ENCODE data around the gene HIC2. TPM values are rescaled to one million over a fixed set of nuclear protein-coding genes. Genes with fewer than 3 reads are reported as not detected.

HIC2 gene
- polyA plus RNA-seq, 1 experiment = 0.93 TPM

- H3K27me3 ChIP-seq (ENCODE audit: control insufficient read depth, insufficient read depth, low read length) = no peaks in the 10 kb centered on the region
- H3K27ac ChIP-seq (ENCODE audit: low read depth, low read length) = no peak overlapping the region
- DNase-seq (ENCODE audit: low read depth, low spot score) = no peak
- no peak for TF ChIP-seq CTCF (IDR thresholded peaks at IDR 0.05; ENCODE audit: low read depth, low read length)
- H3K9me3 ChIP-seq (ENCODE audit: control insufficient read depth, insufficient read depth, low read length) = no peaks in the 10 kb centered on the region; the same call in 1 of the 2 replicates
- H3K4me3 ChIP-seq (ENCODE audit: low read depth, low read length) = no peak overlapping the region
- CTCF ChIA-PET = no interaction called here
- POLR2A ChIA-PET = no interaction called here
Measured at GRCh38 chr22:21448627-21449416, 31.7 kb downstream of the HIC2 start.

- no peaks in the 10 kb centered on the region for H3K27me3 ChIP-seq (ENCODE audit: control insufficient read depth, insufficient read depth, low read length)
- ChIA-PET CTCF (no interaction called here), POLR2A (no interaction called here)
- TF ChIP-seq CTCF (IDR thresholded peaks at IDR 0.05; ENCODE audit: low read depth, low read length) = no peak
- no peak overlapping the region for H3K27ac ChIP-seq (ENCODE audit: low read depth, low read length)
- no peaks in the 10 kb centered on the region; the same call in 1 of the 2 replicates for H3K9me3 ChIP-seq (ENCODE audit: control insufficient read depth, insufficient read depth, low read length)
- DNase-seq (ENCODE audit: low read depth, low spot score) = no peak
- H3K4me3 ChIP-seq (ENCODE audit: low read depth, low read length) = no peak overlapping the region
Measured at GRCh38 chr22:21449531-21450319, 32.6 kb downstream of the HIC2 start.

GRCh38 chr22:21450320-21450831, 33.2 kb downstream of the HIC2 start:
- ChIA-PET CTCF (no interaction called here), POLR2A (no interaction called here)
- no peak overlapping the region for H3K27ac ChIP-seq (ENCODE audit: low read depth, low read length)
- H3K4me3 ChIP-seq (ENCODE audit: low read depth, low read length) = no peak overlapping the region
- H3K9me3 ChIP-seq (ENCODE audit: control insufficient read depth, insufficient read depth, low read length) = no peaks in the 10 kb centered on the region; the same call in 1 of the 2 replicates
- no peak for DNase-seq (ENCODE audit: low read depth, low spot score)
- 0 out of 2 replicates have a peak, but pooled peaks have one; percentile 6 for TF ChIP-seq CTCF (IDR thresholded peaks at IDR 0.05; ENCODE audit: low read depth, low read length)
- no peaks in the 10 kb centered on the region for H3K27me3 ChIP-seq (ENCODE audit: control insufficient read depth, insufficient read depth, low read length)

- ChIA-PET POLR2A (no interaction called here), CTCF (no interaction called here)
- Histone ChIP-seq H3K27me3 (ENCODE audit: control insufficient read depth, insufficient read depth, low read length) (no peaks in the 10 kb centered on the region), H3K9me3 (ENCODE audit: control insufficient read depth, insufficient read depth, low read length) (no peaks in the 10 kb centered on the region; the same call in 1 of the 2 replicates), H3K27ac (ENCODE audit: low read depth, low read length) (no peak overlapping the region), H3K4me3 (ENCODE audit: low read depth, low read length) (no peak overlapping the region)
- no peak for TF ChIP-seq CTCF (IDR thresholded peaks at IDR 0.05; ENCODE audit: low read depth, low read length)
- DNase-seq (ENCODE audit: low read depth, low spot score) = no peak
Measured at GRCh38 chr22:21450858-21451353, 33.7 kb downstream of the HIC2 start.

Data from AG04450 (cell line).